ENCODE results near the gene TP53BP1.
A peak's percentile ranks its signal among the peaks of the same experiment; 100 is the strongest.

TP53BP1 gene

GRCh38 chr15:43487271-43487895 lies 5.6 kb downstream of the TP53BP1 start:
- TF ChIP-seq, protein P1, sequence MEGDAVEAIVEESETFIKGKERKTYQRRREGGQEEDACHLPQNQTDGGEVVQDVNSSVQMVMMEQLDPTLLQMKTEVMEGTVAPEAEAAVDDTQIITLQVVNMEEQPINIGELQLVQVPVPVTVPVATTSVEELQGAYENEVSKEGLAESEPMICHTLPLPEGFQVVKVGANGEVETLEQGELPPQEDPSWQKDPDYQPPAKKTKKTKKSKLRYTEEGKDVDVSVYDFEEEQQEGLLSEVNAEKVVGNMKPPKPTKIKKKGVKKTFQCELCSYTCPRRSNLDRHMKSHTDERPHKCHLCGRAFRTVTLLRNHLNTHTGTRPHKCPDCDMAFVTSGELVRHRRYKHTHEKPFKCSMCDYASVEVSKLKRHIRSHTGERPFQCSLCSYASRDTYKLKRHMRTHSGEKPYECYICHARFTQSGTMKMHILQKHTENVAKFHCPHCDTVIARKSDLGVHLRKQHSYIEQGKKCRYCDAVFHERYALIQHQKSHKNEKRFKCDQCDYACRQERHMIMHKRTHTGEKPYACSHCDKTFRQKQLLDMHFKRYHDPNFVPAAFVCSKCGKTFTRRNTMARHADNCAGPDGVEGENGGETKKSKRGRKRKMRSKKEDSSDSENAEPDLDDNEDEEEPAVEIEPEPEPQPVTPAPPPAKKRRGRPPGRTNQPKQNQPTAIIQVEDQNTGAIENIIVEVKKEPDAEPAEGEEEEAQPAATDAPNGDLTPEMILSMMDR (IDR thresholded peaks at IDR 0.05; ENCODE audit: insufficient read depth, low read depth, low read length, missing control alignments), result no peak
- no peak for DNase-seq (ENCODE audit: low read depth)
- no peak overlapping the region for H3K4me3 ChIP-seq (ENCODE audit: low read length)

DNA sequence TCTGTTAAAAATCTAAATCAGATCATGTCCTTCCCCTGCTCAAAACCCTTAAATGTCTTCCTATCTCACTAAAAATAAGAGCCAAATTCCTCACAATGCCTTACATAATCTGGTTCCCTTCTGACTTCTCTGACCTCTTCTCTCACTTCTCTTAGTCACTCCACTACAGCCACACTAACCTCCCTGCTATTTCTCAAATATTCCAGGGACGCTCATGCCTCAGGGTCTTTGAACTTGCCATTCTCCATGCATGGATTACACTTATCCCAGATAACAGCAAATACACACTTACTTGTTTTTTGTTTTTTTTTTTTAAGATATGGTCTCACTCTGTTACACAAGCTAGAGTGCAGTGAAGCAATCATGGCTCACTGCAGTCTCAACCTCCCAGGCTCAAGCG lies 8.5 kb downstream of the TP53BP1 start:
- no peak for DNase-seq (ENCODE audit: low read depth)
- TF ChIP-seq, protein P1 (IDR thresholded peaks at IDR 0.05; ENCODE audit: insufficient read depth, low read depth, low read length, missing control alignments), result no peak

GRCh38 chr15:43483297-43484128 lies 9.4 kb downstream of the TP53BP1 start:
- H3K4me3 ChIP-seq (ENCODE audit: low read length), result no peak overlapping the region
- peak; percentile 19 for DNase-seq (ENCODE audit: low read depth)
- TF ChIP-seq, protein P1 (IDR thresholded peaks at IDR 0.05; ENCODE audit: insufficient read depth, low read depth, low read length, missing control alignments), result peak; percentile 28

More for the DNA sequence above, 8.5 kb downstream of the TP53BP1 start:
- H3K4me3 ChIP-seq (ENCODE audit: low read length), result no peak overlapping the region

DNA sequence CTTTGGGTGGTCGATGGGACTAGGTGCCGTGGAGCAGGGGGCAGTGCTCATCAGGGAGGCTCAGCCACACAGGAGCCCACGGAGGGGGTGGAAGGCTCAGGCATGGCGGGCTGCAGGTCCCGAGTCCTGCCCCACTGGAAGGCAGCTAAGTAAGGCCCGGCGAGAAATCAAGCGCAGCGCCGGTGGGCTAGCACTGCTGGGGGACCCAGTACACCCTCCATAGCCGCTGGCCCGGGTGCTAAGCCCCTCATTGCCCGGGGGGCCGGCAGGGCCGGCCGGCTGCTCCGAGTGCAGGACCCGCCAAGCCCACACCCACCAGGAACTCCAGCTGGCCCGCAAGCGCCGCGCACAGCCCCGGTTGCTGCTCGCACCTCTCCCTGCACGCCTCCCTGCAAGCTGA lies 19.1 kb downstream of the TP53BP1 start:
- no peak overlapping the region for H3K4me3 ChIP-seq (ENCODE audit: low read length)
- DNase-seq (ENCODE audit: low read depth), result no peak
- TF ChIP-seq, protein P1 (IDR thresholded peaks at IDR 0.05; ENCODE audit: insufficient read depth, low read depth, low read length, missing control alignments), result no peak

DNA sequence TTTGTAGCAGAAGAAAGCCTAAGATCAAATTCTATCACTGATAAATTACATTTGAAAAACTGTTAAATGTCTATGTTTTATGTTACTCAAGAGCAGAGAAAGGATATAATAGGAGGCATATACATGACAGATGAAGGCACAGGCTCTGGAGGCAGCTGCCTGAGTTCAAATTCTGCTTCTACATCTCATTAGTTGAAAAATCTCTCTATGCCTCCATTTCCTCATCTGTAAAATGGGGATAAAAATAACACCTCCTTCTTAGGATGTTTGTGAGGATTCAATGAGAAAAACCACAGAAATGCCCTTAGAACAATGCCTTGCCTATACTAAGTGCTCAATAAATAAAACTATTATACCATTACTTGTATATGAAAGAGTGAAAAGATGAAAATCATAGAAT lies 21.0 kb downstream of the TP53BP1 start:
- H3K4me3 ChIP-seq (ENCODE audit: low read length), result no peak overlapping the region
- DNase-seq (ENCODE audit: low read depth), result no peak
- TF ChIP-seq, protein P1 (IDR thresholded peaks at IDR 0.05; ENCODE audit: insufficient read depth, low read depth, low read length, missing control alignments), result no peak

- TF ChIP-seq, protein P1 (IDR thresholded peaks at IDR 0.05; ENCODE audit: insufficient read depth, low read depth, low read length, missing control alignments), result no peak
- peak; percentile 42 for DNase-seq (ENCODE audit: low read depth)
- H3K4me3 ChIP-seq (ENCODE audit: low read length), result no peak overlapping the region
These were observed 23.1 kb downstream of the TP53BP1 start for GRCh38 chr15:43469867-43470266.
